Astrocyte (in vitro differentiated cells and primary cell): ENCODE data around the gene PIGO. TPM values are rescaled to one million over a fixed set of nuclear protein-coding genes. Genes with fewer than 3 reads are reported as not detected.

Experiments
- DNase-seq: peaks from one replicate; pipeline ENCODE4 v3.0.0-alpha.2; 2010; ENCODE audit warnings: low read depth
- FAIRE-seq: peaks from 2 replicates; lab custom pipeline; 2011; peaks lifted over from hg19 to GRCh38; lab: Jason Lieb, UNC
- H2AFZ ChIP-seq: 2 replicates; pipeline ENCODE4 v1.6.0; 2012; ENCODE audit warnings: low read depth, low read length, inconsistent platforms
- H3K27ac ChIP-seq: 2 replicates; pipeline ENCODE4 v1.5.1; 2011; ENCODE audit warnings: low read depth, low read length, inconsistent platforms
- H3K27me3 ChIP-seq: 2 replicates; pipeline ENCODE4 v1.6.0; 2011; ENCODE audit warnings: low read length, inconsistent platforms; ENCODE audit not compliant: insufficient read depth
- H3K36me3 ChIP-seq: 2 replicates; pipeline ENCODE4 v1.5.1; 2011; ENCODE audit warnings: low read length, inconsistent platforms; ENCODE audit not compliant: insufficient read depth
- H3K4me1 ChIP-seq: 2 replicates; pipeline ENCODE4 v1.5.1; 2011; ENCODE audit warnings: low read length, inconsistent platforms; ENCODE audit not compliant: insufficient read depth
- H3K4me2 ChIP-seq: 2 replicates; pipeline ENCODE4 v1.6.0; 2012; ENCODE audit warnings: low read length, inconsistent platforms
- H3K4me3 ChIP-seq: 2 replicates; pipeline ENCODE4 v1.5.1; 2011; ENCODE audit warnings: low read depth, mild to moderate bottlenecking, low read length, inconsistent platforms; ENCODE audit not compliant: insufficient read depth
- H3K79me2 ChIP-seq: 2 replicates; pipeline ENCODE4 v1.6.0; 2012; ENCODE audit warnings: mild to moderate bottlenecking, low read length, inconsistent platforms; ENCODE audit not compliant: insufficient read depth
- H3K9ac ChIP-seq: 2 replicates; pipeline ENCODE4 v1.6.0; 2012; ENCODE audit warnings: mild to moderate bottlenecking, low read length, inconsistent platforms
- H3K9me3 ChIP-seq: 2 replicates; pipeline ENCODE4 v1.5.1; 2012; ENCODE audit warnings: low read depth, mild to moderate bottlenecking, low read length, inconsistent platforms; ENCODE audit not compliant: insufficient read depth
- H4K20me1 ChIP-seq: 2 replicates; pipeline ENCODE4 v1.6.0; 2012; ENCODE audit warnings: low read length, inconsistent platforms; ENCODE audit not compliant: insufficient read depth
- H3K27ac Mint-ChIP-seq: one replicate; pipeline ENCODE4 v1.8.0; 2021; ENCODE audit warnings: mild to moderate bottlenecking, mixed read lengths; ENCODE audit not compliant: unreplicated experiment
- H3K27me3 Mint-ChIP-seq: one replicate; pipeline ENCODE4 v1.8.0; 2021; ENCODE audit warnings: low read depth, mixed read lengths; ENCODE audit not compliant: unreplicated experiment
- H3K36me3 Mint-ChIP-seq: one replicate; pipeline ENCODE4 v1.8.0; 2021; ENCODE audit warnings: low read depth, mixed read lengths; ENCODE audit not compliant: unreplicated experiment
- H3K4me1 Mint-ChIP-seq: one replicate; pipeline ENCODE4 v1.8.0; 2021; ENCODE audit warnings: low read depth, mixed read lengths; ENCODE audit not compliant: unreplicated experiment
- H3K4me3 Mint-ChIP-seq: one replicate; pipeline ENCODE4 v1.8.0; 2021; ENCODE audit warnings: mild to moderate bottlenecking, moderate library complexity, mixed read lengths; ENCODE audit not compliant: unreplicated experiment
- H3K9me3 Mint-ChIP-seq: one replicate; pipeline ENCODE4 v1.8.0; 2021; ENCODE audit warnings: mild to moderate bottlenecking, mixed read lengths; ENCODE audit not compliant: unreplicated experiment
- EZH2 ChIP-seq: IDR thresholded peaks from 2 replicates; pipeline ENCODE4 v1.6.1; 2012; ENCODE audit warnings: mild to moderate bottlenecking, low read length, inconsistent platforms; ENCODE audit not compliant: insufficient read depth
- total RNA-seq: library from RNA; stranded (reverse); gene quantifications from 2 replicates; pipeline ENCODE4 v1.2.1, GENCODE V29; 2021
- TF ChIP-seq, protein P1 (sequence below): IDR thresholded peaks from 2 replicates; pipeline ENCODE4 v1.5.1; 2011; ENCODE audit warnings: low read depth, mild to moderate bottlenecking, inconsistent platforms, low read length, moderate library complexity; ENCODE audit not compliant: insufficient read depth

The PIGO gene
- total RNA-seq, 1 donor from 2014 or later: 19.7 TPM

DNA sequence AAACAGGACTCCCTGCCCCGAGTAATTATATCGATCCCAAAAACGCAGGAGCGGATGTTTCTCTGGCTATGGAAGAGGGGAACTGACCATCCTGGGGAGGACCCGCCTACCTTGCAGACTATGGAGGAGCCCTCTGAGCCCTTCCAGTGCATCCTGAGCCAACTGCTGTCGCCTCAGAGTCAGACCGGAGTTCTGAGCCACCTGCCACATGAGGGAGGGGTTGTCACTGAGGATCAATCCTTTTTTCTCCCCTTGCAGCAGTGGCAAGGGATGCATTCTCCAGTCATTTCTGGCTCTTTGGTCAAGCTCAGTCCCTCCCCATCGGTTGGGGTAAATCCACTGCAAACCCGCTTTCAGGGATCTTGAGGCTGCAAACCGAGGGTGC, 17.4 kb downstream of the PIGO start:
- Histone ChIP-seq H3K4me2 (peak overlapping the region; percentile 98), H3K9me3 (no peaks in the 10 kb centered on the region), H3K9ac (peak overlapping the region; percentile 85), H3K4me3 (peak overlapping the region; percentile 80), H3K4me1 (peaks cover 15% of the 10 kb centered on the region), H2AFZ (peak overlapping the region; percentile 91), H3K36me3 (peaks cover 4% of the 10 kb centered on the region), H3K79me2 (peaks cover 31% of the 10 kb centered on the region), H3K27ac (peak overlapping the region; percentile 80), H4K20me1 (peaks cover 8% of the 10 kb centered on the region), H3K27me3 (no peaks in the 10 kb centered on the region)
- peak overlapping the region; percentile 26 for H3K27ac Mint-ChIP-seq
- H3K9me3 Mint-ChIP-seq: no peaks in the 10 kb centered on the region
- H3K27me3 Mint-ChIP-seq: no peaks in the 10 kb centered on the region
- peak overlapping the region; percentile 87 for H3K4me3 Mint-ChIP-seq
- H3K4me1 Mint-ChIP-seq: peaks cover 5% of the 10 kb centered on the region
- TF ChIP-seq EZH2: no peak
- TF ChIP-seq, protein P1, sequence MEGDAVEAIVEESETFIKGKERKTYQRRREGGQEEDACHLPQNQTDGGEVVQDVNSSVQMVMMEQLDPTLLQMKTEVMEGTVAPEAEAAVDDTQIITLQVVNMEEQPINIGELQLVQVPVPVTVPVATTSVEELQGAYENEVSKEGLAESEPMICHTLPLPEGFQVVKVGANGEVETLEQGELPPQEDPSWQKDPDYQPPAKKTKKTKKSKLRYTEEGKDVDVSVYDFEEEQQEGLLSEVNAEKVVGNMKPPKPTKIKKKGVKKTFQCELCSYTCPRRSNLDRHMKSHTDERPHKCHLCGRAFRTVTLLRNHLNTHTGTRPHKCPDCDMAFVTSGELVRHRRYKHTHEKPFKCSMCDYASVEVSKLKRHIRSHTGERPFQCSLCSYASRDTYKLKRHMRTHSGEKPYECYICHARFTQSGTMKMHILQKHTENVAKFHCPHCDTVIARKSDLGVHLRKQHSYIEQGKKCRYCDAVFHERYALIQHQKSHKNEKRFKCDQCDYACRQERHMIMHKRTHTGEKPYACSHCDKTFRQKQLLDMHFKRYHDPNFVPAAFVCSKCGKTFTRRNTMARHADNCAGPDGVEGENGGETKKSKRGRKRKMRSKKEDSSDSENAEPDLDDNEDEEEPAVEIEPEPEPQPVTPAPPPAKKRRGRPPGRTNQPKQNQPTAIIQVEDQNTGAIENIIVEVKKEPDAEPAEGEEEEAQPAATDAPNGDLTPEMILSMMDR: no peak
- peaks cover 9% of the 10 kb centered on the region for H3K36me3 Mint-ChIP-seq
- DNase-seq (no peak), FAIRE-seq (no peak)

DNA sequence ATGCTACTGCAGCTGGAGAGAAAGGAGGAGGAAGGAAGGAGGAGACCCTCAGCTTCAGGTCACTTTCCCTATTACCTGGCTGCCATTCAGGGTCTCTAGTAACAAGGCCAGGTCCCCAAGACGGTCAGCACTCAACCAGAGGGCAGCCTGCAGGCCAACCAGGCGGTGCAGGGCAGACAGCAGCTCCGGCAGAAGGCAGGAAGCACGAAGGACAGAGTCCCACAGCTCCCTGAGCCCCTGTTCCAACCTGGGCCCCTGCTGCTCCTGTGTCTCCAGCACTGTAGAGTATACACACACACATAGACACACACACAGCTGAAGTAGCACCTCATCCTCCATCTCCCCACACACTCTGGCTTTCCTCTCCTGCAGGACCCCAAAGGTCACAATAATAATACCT, 18.3 kb downstream of the PIGO start:
- H3K36me3 ChIP-seq: peaks cover 8% of the 10 kb centered on the region
- H3K4me3 ChIP-seq: peak overlapping the region; percentile 80
- no peaks in the 10 kb centered on the region for H3K27me3 ChIP-seq
- TF ChIP-seq, protein P1: no peak
- no peak for TF ChIP-seq EZH2
- H3K4me1 ChIP-seq: peaks cover 21% of the 10 kb centered on the region
- peak overlapping the region; percentile 85 for H3K9ac ChIP-seq
- Mint-ChIP-seq H3K27ac (no peak overlapping the region), H3K4me1 (peaks cover 5% of the 10 kb centered on the region), H3K9me3 (peaks cover 4% of the 10 kb centered on the region), H3K36me3 (peaks cover 13% of the 10 kb centered on the region), H3K4me3 (peak overlapping the region; percentile 87), H3K27me3 (no peaks in the 10 kb centered on the region)
- DNase-seq (no peak), FAIRE-seq (no peak)
- H3K79me2 ChIP-seq: peaks cover 31% of the 10 kb centered on the region
- H3K4me2 ChIP-seq: peak overlapping the region; percentile 98
- no peak overlapping the region for H3K27ac ChIP-seq
- peaks cover 8% of the 10 kb centered on the region for H4K20me1 ChIP-seq
- no peak overlapping the region for H2AFZ ChIP-seq
- no peaks in the 10 kb centered on the region for H3K9me3 ChIP-seq

DNA sequence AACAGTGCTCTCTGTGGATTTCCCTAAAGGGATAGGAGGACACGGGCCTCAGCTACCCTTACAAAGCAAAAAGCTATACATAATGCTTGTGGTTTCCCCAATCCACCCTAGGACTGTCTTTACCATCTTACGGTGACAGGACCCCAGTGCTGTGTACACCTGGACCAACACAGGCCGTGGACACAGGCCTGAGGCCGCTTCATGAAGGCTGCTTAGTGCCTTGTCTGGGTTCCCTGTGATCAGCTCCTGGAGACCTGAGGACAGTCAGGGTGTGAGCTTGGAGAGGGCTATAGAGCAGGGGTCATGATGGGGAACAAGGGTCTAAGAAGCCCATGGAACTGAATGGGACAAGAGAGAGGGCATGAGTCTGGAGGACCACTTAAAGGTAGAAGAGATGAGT, 19.5 kb downstream of the PIGO start:
- Histone ChIP-seq H3K4me3 (no peak overlapping the region), H3K4me2 (no peak overlapping the region), H2AFZ (no peak overlapping the region), H3K9ac (no peak overlapping the region), H3K79me2 (peaks cover 36% of the 10 kb centered on the region), H3K36me3 (peaks cover 8% of the 10 kb centered on the region), H3K27ac (no peak overlapping the region), H3K27me3 (no peaks in the 10 kb centered on the region), H4K20me1 (peaks cover 11% of the 10 kb centered on the region), H3K9me3 (no peaks in the 10 kb centered on the region), H3K4me1 (peaks cover 24% of the 10 kb centered on the region)
- Mint-ChIP-seq H3K36me3 (peaks cover 13% of the 10 kb centered on the region), H3K4me3 (no peak overlapping the region), H3K9me3 (peaks cover 4% of the 10 kb centered on the region), H3K4me1 (peaks cover 5% of the 10 kb centered on the region), H3K27me3 (no peaks in the 10 kb centered on the region), H3K27ac (no peak overlapping the region)
- TF ChIP-seq, protein P1: no peak
- TF ChIP-seq EZH2: no peak
- no peak for DNase-seq
- no peak for FAIRE-seq
